GM18519 (cell line): Measurements from ENCODE around the gene DIAPH2.
A peak's percentile ranks its signal among the peaks of the same experiment; 100 is the strongest.

Experiments
- ATAC-seq: cut with Tn5 transposase; IDR thresholded peaks from one replicate; pipeline ENCODE4 v1.9.1; 2021; ENCODE audit warnings: mild to moderate bottlenecking, moderate library complexity; ENCODE audit not compliant: unreplicated experiment, low FRiP score

The DIAPH2 gene

DNA sequence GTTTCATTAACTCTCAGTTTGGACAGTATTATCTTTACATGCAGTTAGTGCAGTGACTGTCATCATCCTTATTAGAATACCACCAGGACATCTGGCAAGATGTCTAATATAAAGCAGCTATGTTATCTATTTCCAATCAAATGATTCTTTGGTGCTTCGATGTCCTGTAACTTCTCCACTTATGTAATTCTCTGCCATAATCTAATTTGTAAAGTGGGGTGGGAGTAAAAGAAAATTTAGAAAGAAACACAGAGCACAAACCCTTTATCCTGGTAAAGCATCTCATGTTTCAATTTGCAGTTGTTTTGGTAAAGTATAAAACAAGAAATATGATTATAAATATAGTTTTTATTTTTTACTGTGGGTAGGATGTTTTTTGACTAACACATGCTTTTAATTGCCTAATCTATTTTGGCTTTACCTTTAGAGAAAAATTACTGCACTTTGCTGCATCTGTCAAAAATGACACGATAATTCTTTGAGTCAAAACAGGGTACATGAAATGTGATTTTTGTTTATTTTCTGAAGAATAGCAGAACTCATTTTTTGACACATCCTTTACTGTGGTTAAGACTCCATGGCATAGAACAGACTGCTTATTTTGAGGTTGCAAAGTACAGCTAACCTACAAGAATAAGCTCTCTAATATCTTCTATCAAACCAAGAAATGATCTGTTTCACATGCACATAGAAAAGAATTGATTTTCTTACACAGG lies 581.9 kb downstream of the DIAPH2 start:
- no peak for ATAC-seq

DNA sequence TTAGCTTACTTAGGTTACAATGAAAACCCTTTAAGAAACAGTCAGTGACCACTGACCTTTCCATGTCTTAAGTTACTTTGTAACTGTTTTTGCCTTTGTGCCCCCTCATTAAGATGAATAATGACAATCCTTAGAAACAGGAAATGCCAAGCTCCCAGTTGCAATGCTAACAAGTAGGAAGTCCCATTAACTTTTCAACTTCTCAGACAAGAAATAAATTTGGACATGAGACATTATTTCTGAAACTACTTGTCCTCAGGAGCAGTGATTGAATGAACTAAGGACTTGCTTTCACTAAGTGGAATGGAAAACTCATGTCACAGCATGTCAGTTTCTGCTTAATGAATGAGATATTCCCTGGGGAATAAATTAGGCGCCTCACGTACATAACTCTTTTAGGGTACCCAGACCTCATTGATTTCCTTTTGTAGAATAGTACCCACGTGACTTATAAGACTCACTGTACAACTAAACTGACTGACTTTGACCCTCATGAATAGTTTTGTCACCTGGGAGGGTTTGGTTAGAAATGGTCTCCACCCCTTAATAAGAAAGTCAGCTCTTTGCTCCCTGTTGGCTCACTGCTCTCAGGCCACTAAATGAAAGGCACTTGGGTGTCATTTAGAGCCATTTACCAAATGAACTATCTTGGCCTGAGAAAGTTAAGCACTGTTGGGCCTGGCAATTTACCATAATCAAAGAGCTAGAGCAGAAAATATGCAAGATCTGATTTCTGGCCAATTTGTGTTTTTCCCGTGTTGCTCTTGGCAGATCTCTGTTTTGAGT lies 582.9 kb downstream of the DIAPH2 start:
- ATAC-seq = no peak

DNA sequence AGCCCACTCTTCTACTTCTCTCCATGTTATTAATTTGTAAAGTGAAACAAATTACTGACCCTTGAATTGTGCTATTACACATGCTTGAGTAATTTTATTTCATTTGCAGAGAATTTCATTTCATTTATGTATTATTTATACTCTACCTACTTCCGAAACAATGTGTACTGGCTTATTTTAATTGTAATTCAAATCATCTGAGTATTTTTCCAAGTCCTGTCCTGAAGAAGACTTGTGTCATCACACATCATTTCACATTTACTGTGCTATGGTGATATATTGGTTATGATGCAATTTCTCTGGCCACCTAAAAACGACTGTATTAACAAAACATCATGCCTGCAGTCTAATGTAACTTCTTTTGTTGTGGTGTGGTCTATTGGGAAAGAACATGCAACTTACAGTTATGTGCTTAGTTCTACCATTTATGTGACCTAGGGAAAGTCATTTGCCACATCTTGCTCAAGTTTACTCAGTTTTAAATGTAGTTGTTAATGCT lies 583.6 kb downstream of the DIAPH2 start:
- no peak for ATAC-seq

DNA sequence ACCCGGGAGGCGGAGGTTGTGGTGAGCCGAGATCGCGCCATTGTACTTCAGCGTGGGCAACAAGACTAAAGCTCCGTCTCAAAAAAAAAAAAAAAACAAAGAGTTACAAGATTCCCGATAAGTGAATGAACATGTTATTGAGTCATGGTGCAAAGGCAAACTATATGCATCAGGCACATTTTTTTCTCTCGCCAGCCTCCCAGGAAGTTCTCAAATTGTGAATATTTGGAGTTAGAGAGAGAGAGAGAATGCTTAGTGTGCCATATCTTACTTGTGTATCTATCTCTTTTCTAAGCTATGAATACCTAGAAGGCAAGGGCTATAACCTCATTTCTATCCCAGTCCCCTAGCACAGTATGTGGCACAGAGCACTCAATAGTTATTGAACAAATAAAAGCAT lies 599.9 kb downstream of the DIAPH2 start:
- ATAC-seq = no peak

DNA sequence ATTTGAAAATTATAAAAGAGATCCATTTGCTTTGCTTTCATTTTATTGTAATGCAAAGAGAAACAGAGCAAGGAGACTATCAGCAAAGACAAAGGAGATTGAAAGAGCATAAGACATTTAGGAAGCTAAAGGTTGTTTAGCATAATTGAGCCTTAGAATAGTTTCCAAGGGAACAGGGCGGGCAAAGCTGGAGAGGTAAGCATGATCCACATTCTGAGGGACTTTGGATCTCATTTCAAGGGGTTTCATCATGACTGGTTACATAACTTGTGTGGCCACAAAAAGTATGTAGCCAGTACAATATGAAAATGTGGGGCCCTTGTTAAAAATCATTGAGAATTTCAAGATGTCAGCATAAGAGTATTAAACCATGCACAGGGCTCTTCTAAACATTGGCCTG lies 605.6 kb downstream of the DIAPH2 start:
- ATAC-seq = no peak

DNA sequence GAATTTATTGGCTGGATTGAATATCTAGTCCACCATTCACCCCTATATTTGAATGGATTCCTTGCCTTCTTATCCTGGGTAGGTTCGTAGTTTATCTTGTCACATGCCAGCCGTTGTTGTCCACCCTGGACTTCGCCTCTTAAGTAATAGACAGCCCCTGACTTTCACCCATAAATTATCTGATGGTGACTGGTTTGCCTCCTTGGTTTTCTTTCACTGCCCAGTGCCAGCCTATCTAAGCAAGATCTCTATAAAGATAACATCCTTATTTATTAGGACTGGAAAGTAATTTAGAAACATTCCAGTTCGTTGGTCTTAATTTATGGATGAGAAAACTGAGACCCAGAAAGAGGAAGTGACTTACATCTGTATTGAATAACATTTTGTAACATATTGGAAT lies 609.4 kb downstream of the DIAPH2 start:
- no peak for ATAC-seq

DNA sequence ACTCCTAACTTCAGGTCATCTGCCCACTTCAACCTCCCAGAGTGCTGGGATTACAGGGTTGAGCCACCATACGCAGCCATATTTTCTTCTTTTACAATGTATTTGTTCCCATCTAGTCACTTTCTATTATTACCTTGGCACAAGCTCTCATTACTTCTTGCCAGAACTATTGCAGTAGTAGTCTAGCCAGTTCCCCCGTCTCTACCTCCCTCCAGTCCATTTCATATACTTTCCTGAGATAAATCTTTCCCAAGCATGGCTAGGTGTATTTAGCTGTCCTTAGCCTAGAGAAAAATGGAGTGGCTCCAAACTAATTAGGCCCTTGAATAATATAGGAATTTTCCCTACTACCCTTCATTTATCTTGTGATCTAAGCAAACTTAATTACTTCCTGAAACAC lies 611.3 kb downstream of the DIAPH2 start:
- no peak for ATAC-seq

DNA sequence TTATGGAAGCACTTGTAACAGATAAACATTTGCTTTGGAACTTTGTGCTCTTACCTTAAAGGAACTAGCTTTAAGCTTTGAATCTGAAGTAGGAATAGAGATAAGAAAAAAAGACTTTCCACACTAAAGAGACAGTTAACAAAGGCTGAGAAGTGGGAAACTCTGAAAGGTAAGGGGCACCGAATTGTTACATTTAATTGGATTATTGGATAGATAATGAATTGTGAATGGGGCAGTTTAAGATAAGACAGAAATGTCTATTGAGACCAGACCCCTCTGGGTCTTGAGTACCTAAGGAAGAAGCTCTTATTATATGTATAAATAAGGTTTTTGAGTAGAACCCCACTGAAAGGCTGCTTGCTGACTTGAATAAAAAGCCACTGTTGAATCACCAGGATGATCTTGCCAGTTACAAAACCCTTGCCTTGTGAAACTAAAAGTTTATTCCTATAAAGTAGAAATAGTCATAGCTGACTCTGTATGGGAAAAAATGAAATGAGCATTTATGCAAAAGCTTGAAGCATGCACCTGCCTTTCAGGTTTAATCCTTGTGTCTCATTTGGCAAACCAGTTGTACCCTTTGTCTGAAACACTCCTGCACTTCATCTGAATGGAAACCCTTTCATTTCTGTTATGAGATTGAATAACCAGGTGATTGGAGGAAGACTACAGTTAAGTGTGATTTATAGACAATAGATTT lies 622.3 kb downstream of the DIAPH2 start:
- ATAC-seq = no peak

DNA sequence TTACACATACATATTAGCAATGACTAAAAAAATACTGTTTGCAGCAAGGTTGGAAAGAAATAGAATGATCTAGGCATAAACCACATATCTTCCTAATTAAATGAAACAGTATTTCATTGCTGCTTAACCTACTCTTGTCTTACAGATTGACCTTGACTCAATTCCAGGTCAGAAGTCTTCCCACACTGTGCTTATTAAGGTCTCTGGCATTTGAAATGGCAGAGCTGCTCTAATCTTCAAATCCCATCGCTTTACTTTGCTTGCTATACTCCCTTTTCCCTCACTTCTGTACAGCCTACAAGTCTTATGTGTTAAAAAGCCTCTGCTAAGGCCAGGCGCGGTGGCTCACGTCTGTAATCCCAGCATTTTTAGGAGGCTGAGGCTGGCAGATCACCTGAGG lies 623.5 kb downstream of the DIAPH2 start:
- ATAC-seq = no peak

DNA sequence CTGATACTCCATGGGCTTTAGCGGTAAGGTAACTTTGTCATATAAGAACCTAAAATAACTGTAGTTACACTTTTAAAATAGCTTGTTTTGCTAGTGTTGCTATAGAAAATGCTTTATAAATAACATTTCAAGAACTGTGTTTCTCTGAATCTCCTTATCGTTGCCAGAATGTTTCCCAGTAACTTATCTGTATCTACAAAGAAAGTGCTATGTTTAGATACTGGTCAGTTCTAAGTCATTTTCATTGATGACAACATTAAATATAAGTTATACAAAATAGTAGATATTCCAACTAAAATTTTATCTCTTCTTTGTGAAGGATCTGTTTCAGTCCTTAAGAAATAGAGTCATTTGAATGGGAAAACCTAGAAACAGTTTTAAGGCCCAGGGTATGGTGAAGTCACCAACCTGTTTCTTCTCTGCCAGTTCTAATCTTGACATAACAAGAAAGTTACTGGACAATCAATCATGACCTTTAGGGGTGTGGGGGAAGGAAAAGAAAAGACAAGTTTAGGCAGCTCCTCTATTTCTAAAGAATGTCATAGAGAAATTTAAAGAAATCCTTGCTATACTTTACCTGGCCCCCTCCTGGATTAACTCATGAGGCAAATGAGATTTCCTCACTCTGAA lies 625.0 kb downstream of the DIAPH2 start:
- no peak for ATAC-seq

DNA sequence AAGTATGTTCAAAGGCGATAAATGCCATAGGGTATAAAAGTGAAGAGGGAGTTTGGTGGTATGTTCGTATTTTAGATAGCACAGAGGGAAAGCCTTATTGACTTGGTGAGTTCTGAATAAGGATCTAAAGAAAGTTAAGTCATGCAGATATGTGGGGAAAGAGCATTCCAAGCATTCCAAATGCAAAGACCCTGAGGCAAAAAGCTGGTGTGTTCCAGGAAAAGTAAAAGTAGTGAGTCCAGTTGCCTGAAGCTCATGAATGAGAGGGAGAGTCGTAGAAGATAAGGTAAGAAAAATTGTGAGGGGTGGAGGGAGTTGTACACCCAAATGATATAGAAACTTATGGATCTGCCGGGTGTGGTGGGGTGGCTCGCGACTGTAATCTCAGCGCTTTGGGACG lies 625.7 kb downstream of the DIAPH2 start:
- no peak for ATAC-seq

DNA sequence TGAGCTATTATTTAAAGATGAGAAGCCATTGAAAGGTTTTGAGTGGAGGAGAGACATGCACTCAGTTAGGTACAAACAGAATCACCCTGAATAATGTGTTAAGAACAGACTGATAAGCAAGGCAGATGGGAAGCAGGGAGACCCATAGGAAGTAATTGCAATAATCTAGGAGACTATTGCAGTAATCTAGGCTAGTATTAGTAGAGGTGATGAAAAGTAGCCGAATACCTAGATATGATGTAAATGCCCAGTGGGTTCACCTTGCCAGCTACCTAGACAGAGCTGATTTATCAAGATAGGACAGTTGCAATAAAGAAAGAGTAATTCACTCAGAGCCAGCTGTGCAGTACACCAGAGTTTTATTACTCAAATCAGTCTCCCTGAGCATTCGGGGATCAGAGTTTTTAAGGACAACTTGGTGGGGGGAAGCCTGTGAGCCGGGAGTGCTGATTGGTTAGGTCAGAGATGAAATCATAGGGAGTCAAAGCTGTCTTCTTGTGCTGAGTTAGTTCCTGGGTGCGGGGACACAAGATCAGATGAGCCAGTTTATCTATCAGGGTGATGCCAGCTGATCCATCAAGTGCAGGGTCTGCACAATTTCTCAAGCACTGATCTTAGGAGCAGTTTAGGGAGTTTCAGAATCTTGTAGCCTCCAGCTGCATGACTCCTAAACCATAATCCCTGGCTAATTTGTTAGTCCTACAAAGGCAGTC lies 626.6 kb downstream of the DIAPH2 start:
- no peak for ATAC-seq

DNA sequence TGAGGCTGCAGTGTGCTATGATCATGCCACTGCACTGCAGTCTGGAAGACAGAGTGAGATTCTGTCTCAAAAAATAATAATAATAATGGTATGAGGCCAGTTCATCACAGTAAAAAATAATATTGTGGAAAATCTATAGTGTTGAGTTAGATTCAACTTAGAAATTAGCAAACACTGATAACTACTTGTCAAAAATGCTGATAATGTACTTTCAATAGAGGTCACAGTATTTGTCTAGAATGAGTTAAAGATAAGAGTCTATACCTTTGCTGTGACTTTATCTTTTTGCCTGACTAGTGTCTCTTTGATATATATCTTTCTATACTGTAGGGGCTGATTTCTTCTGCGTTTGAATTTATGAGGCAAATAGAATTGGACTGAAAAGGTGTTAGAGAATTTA lies 629.7 kb downstream of the DIAPH2 start:
- ATAC-seq = no peak

DNA sequence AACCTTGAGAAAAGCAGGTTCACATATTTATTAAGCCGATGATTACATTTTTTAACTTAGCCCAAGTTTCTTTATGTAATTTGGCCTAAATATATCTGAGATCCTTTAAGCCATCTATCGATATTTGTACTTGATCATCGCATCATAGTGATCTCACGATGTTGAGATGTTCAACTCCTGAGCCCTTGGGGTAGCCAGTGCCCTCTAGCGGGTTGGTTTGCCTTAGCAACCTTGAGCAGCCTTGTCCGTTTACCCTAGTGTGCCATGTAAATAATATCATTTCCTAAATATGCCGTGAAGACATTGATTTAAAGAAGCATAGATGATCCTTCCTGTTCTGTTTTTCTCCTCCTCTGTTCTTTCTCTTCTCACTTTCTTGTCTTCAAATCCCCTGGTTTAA lies 631.3 kb downstream of the DIAPH2 start:
- ATAC-seq = no peak

DNA sequence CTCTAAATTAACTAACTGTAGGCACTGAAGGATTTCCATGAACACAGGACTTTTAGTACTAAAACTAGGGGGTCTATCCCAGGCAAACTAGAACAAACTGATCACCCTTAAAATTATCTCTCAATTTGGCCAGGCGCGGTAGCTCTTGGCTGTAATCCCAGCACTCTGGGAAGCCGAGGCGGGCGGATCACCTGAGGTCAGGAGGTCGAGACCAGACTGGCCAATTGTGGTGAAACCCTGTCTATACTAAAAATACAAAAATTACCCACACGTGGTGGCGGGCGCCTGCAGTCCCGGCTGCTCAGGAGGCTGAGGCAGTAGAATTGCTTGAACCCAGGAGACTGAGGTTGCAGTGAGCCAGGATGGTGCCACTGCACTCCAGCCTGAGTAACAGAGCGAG lies 635.7 kb downstream of the DIAPH2 start:
- no peak for ATAC-seq

DNA sequence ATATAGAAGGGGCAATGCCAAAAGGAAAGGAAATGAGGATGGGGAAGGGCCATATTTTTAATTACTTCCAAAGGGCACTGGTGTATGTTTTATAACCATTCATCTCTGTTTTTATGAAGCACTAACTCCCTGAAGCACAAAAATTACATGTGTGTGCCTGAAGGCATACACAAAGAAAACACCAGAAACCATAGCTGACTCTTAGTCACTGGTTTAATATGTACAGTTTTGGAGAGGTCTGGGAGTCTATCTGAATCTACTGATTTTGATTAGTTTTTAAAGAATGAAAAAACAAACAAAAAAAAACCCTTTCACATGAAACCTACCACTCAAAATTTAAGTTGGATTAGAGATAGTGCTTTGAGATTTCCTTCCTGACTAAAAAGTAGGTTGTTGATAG lies 637.8 kb downstream of the DIAPH2 start:
- no peak for ATAC-seq

DNA sequence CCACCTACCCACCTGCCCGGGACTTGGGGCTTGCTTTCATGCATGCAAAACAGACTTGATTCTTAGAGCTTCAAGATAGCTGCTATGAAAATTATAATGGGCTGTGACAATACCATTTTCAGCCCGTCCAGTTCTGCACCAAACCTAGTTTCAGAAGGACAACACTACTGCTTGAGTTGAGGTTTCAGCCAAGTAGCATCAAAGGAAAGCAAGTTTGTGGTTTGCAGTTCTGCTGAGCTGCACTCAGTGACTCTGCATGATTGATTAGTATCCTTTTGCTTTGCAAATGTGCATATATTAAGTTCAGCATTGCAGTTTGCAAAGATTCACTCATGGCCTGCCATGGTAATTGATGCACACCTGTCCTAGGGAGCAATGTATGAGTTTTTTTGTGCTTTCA lies 641.8 kb downstream of the DIAPH2 start:
- ATAC-seq = peak; percentile 96

DNA sequence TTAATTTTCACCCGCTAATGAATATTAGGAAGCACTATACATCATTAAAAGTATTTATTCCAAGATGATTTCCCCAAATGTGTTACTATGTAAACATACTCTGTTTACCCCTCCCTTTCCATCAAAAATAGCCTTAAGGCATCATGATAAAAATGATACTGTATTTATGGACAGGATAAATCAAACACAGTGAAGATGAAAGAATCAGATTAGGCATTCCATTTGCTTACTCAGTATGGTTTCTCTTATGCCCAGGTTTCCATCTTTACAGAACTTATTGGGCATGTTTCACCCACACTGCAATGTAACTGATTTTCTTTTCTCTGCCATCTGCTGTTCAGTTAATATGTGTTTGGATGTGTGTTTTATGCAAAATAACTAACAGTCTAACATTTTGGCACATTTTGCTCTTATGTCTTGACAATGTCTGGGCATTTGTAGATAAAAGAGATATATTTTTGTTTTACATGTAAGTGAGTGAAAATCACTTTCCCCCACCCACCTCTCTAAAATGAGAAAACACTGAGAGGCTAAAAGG lies 644.3 kb downstream of the DIAPH2 start:
- no peak for ATAC-seq

DNA sequence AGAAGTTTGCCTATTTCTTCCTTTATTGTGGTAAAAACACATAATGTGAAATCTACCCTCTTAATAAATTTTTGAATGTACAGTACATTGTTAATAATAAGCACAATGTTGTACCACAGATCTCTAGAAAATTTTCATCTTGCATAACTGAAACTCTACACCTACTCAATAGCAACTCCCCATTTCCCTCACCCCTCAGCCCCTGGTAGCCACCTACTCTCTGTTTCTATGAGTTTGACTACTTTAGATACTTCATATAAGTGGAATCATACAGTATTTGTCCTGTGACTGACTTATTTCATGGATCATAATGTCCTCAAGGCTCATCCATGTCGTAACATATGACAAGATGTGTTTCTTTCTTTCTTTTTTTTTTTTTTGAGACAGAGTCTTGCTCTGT lies 645.5 kb downstream of the DIAPH2 start:
- peak; percentile 47 for ATAC-seq

DNA sequence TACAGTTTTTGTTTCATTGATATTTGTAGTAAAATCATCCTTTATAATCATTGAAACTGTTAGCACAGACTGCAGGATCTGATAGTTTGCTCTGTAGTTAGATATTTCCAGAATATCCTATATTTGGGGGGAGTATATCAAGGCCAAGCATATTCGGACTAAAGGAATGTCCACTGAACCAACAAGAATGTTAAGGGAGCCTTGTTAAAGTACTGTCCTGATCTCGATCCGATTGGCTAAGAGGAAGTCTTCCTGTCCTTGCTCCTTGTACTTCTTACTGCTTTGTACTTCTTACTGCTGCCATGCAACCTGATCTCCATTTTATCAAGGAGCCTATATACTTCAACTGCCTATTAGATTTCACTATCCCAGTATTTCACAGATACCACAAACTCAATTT lies 648.3 kb downstream of the DIAPH2 start:
- ATAC-seq = no peak
